SK-N-SH treated with all-trans-retinoic acid at 6 μM for 48 hours (cell line): ENCODE measurements around the gene DNM1.

Experiments
- ATAC-seq: fragments of 200-7000 bp; cut with Tn5 transposase; 3 replicates; pipeline ENCODE4 v1.9.1; 2020; ENCODE audit warnings: mild to moderate bottlenecking, moderate library complexity
- ARNTL ChIP-seq: fragments of 450-650 bp; formaldehyde crosslinking; IDR thresholded peaks from 2 replicates; pipeline ENCODE4 v1.5.0; 2020; ENCODE audit warnings: low read depth, mild to moderate bottlenecking, moderate library complexity, borderline replicate concordance
- BACH2 ChIP-seq: fragments of 250-450 bp; sonication (Bioruptor Pico); IDR thresholded peaks from 2 replicates; pipeline ENCODE4 v1.9.0; 2021; ENCODE audit warnings: mild to moderate bottlenecking, borderline replicate concordance
- CREB5 ChIP-seq: fragments of 250-450 bp; sonication (Bioruptor Pico); IDR thresholded peaks from 2 replicates; pipeline ENCODE4 v1.5.1; 2020; ENCODE audit warnings: low read depth, mild to moderate bottlenecking, moderate library complexity
- CSDC2 ChIP-seq: fragments of 250-450 bp; sonication (Bioruptor Pico); IDR thresholded peaks from 2 replicates; pipeline ENCODE4 v1.5.0; 2020; ENCODE audit warnings: mild to moderate bottlenecking, moderate library complexity
- GLIS3 ChIP-seq: fragments of 250-450 bp; sonication (Bioruptor Pico); IDR thresholded peaks from 2 replicates; pipeline ENCODE4 v1.5.0; 2020; ENCODE audit warnings: mild to moderate bottlenecking, moderate library complexity
- OSR1 ChIP-seq: fragments of 250-450 bp; sonication (Bioruptor Pico); IDR thresholded peaks from 2 replicates; pipeline ENCODE4 v1.8.0; 2022; ENCODE audit warnings: moderate library complexity, mild to moderate bottlenecking, inconsistent platforms
- PATZ1 ChIP-seq: fragments of 250-450 bp; sonication (Bioruptor Pico); IDR thresholded peaks from 2 replicates; pipeline ENCODE4 v1.8.0; 2020; ENCODE audit warnings: mild to moderate bottlenecking, moderate library complexity, borderline replicate concordance
- POU6F1 ChIP-seq: fragments of 250-450 bp; sonication (Bioruptor Pico); IDR thresholded peaks from 2 replicates; pipeline ENCODE4 v1.8.0; 2021; ENCODE audit warnings: low read depth, mild to moderate bottlenecking, moderate library complexity, borderline replicate concordance
- PPARA ChIP-seq: fragments of 250-450 bp; sonication (Bioruptor Pico); IDR thresholded peaks from 2 replicates; pipeline ENCODE4 v1.5.0; 2020; ENCODE audit warnings: mild to moderate bottlenecking, borderline replicate concordance
- RARB ChIP-seq: fragments of 250-450 bp; sonication (Bioruptor Pico); IDR thresholded peaks from 2 replicates; pipeline ENCODE4 v1.8.0; 2021; ENCODE audit warnings: mild to moderate bottlenecking, moderate library complexity
- SNAI2 ChIP-seq: fragments of 250-450 bp; sonication (Bioruptor Pico); IDR thresholded peaks from 2 replicates; pipeline ENCODE4 v1.5.0; 2020; ENCODE audit warnings: mild to moderate bottlenecking, moderate library complexity
- TOX ChIP-seq: fragments of 250-450 bp; sonication (Bioruptor Pico); IDR thresholded peaks from 2 replicates; pipeline ENCODE4 v1.8.0; 2021; ENCODE audit warnings: mild to moderate bottlenecking, moderate library complexity, borderline replicate concordance
- TSHZ2 ChIP-seq: fragments of 250-450 bp; sonication (Bioruptor Pico); IDR thresholded peaks from 2 replicates; pipeline ENCODE4 v1.5.0; 2020; ENCODE audit warnings: mild to moderate bottlenecking, moderate library complexity
- ZC3H10 ChIP-seq: fragments of 250-450 bp; sonication (Bioruptor Pico); IDR thresholded peaks from 2 replicates; pipeline ENCODE4 v1.5.1; 2021; ENCODE audit warnings: mild to moderate bottlenecking, moderate library complexity
- ZFP3 ChIP-seq: fragments of 250-450 bp; sonication (Bioruptor Pico); IDR thresholded peaks from 2 replicates; pipeline ENCODE4 v1.5.0; 2020; ENCODE audit warnings: mild to moderate bottlenecking, moderate library complexity
- ZNF70 ChIP-seq: fragments of 450-650 bp; formaldehyde crosslinking; IDR thresholded peaks from 2 replicates; pipeline ENCODE4 v1.5.0; 2020; ENCODE audit warnings: mild to moderate bottlenecking, moderate library complexity
- ZNF8 ChIP-seq: fragments of 450-650 bp; formaldehyde crosslinking; IDR thresholded peaks from 2 replicates; pipeline ENCODE4 v1.5.0; 2020; ENCODE audit warnings: mild to moderate bottlenecking, moderate library complexity
- TF ChIP-seq, protein P1 (sequence below): fragments of 250-450 bp; sonication (Bioruptor Pico); IDR thresholded peaks from 2 replicates; pipeline ENCODE4 v1.5.1; 2021; ENCODE audit warnings: mild to moderate bottlenecking, moderate library complexity

The DNM1 gene

DNA sequence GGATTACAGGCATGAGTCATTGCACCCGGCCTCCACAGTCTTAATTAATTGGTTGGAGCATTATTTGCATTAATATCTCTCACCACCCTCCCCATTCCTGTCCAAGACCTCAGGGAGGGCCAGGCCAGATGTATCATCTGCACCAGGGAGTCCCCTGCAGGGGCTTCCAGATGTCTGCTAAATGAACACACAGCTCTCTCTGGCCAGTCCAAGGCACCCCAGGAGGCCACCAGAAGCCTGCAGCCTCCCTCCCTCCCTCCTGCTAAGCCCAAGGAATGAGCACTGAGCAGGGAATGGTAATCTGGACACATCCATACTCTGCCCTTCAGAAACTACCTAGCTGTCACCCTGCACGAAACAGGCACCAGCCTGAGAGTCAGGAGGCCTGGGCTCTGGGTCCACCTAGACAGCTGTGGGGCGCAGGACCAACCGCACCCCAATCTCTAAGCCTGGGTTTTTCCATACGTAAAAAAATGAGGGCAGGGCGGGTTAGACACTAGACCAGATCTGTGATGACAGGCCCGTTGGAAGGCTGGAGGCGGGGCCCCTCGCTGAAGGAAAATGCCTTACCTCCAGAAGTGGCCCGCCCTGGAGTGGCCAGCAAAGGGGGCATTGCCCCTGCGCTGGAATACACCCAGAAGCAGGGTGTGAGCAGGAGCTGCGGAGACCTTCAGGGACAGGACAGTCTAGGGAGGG is 20.1 kb upstream of the DNM1 start:
- no peak for ATAC-seq
- TF ChIP-seq, protein P1, sequence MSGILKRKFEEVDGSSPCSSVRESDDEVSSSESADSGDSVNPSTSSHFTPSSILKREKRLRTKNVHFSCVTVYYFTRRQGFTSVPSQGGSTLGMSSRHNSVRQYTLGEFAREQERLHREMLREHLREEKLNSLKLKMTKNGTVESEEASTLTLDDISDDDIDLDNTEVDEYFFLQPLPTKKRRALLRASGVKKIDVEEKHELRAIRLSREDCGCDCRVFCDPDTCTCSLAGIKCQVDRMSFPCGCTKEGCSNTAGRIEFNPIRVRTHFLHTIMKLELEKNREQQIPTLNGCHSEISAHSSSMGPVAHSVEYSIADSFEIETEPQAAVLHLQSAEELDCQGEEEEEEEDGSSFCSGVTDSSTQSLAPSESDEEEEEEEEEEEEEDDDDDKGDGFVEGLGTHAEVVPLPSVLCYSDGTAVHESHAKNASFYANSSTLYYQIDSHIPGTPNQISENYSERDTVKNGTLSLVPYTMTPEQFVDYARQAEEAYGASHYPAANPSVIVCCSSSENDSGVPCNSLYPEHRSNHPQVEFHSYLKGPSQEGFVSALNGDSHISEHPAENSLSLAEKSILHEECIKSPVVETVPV = no peak

- TF ChIP-seq PPARA = no peak
- no peak for TF ChIP-seq BACH2 (CRISPR knock-in tag)
- TF ChIP-seq ZNF70 (CRISPR knock-in tag) = no peak
- no peak for TF ChIP-seq GLIS3 (CRISPR knock-in tag)
- TF ChIP-seq TOX (CRISPR knock-in tag) = no peak
- TF ChIP-seq POU6F1 = no peak
- no peak for TF ChIP-seq ZC3H10 (CRISPR knock-in tag)
- no peak for TF ChIP-seq ZFP3 (CRISPR knock-in tag)
- no peak for TF ChIP-seq TSHZ2 (CRISPR knock-in tag)
- TF ChIP-seq, protein P1 = no peak
- no peak for ATAC-seq
Measured at GRCh38 chr9:128185979-128186965, 16.9 kb upstream of the DNM1 start.

- no peak for ATAC-seq
- TF ChIP-seq, protein P1 = no peak
- TF ChIP-seq OSR1 (CRISPR knock-in tag) (no peak), ARNTL (CRISPR knock-in tag) (no peak), CREB5 (CRISPR knock-in tag) (no peak), PATZ1 (CRISPR knock-in tag) (no peak), CSDC2 (CRISPR knock-in tag) (no peak), SNAI2 (CRISPR knock-in tag) (no peak), ZFP3 (CRISPR knock-in tag) (no peak), RARB (CRISPR knock-in tag) (no peak), BACH2 (CRISPR knock-in tag) (no peak), PPARA (no peak), TSHZ2 (CRISPR knock-in tag) (no peak), ZNF8 (no peak), ZNF70 (CRISPR knock-in tag) (no peak)
Measured at GRCh38 chr9:128187361-128187760, 15.8 kb upstream of the DNM1 start.
